ENCODE data around the gene VRK1.
"Not testable (repeated sequence)": the region's sequence is repeated elsewhere in the genome, so short reads cannot be mapped to it uniquely, and the experiment has no call there.

The VRK1 gene

GRCh38 chr14:96796851-96797581, at the start of gene VRK1:
TSS of gene VRK1 (plus strand) at chr14:96797382. CDS start at chr14:96833472, 36,090 bp downstream.
- DNase-seq (ENCODE audit: low spot score in 2 of 2) (peak; percentile 78 to 94), ATAC-seq (peak; percentile 99)
- Mint-ChIP-seq H3K36me3 (peaks cover 6% of the 10 kb centered on the region), H3K9me3 (no peaks in the 10 kb centered on the region), H3K4me3 (peak within 1 kb of the TSS; percentile 89), H3K4me1 (peaks cover 23% of the 10 kb centered on the region), H3K27ac (peak within 1 kb of the TSS; percentile 93)

GRCh38 chr14:96747608-96748007, 49.6 kb upstream of the VRK1 start:
- no peak overlapping the region for H3K4me3 Mint-ChIP-seq
- no peak for ATAC-seq
- no peak overlapping the region for H3K27ac Mint-ChIP-seq

GRCh38 chr14:96748362-96748761, 48.8 kb upstream of the VRK1 start:
- DNase-seq (ENCODE audit: low spot score in 2 of 2): no peak
- H3K27ac Mint-ChIP-seq: no peak overlapping the region
- no peaks in the 10 kb centered on the region for H3K9me3 Mint-ChIP-seq

More at GRCh38 chr14:96747608-96748007, 49.6 kb upstream of the VRK1 start:
- Mint-ChIP-seq H3K36me3 (no peaks in the 10 kb centered on the region), H3K9me3 (no peaks in the 10 kb centered on the region), H3K4me1 (peaks cover under 1% of the 10 kb centered on the region)
- DNase-seq (ENCODE audit: low spot score in 2 of 2): no peak

GRCh38 chr14:96751505-96751904, 45.7 kb upstream of the VRK1 start:
- no peak overlapping the region for H3K27ac Mint-ChIP-seq
- H3K9me3 Mint-ChIP-seq: no peaks in the 10 kb centered on the region
- no peak overlapping the region for H3K4me3 Mint-ChIP-seq
- no peak for DNase-seq (ENCODE audit: low spot score in 2 of 2)
- H3K36me3 Mint-ChIP-seq: no peaks in the 10 kb centered on the region
- H3K4me1 Mint-ChIP-seq: no peaks in the 10 kb centered on the region
- ATAC-seq: no peak

More at GRCh38 chr14:96748362-96748761, 48.8 kb upstream of the VRK1 start:
- H3K4me1 Mint-ChIP-seq: no peaks in the 10 kb centered on the region
- H3K4me3 Mint-ChIP-seq: no peak overlapping the region
- ATAC-seq: no peak
- no peaks in the 10 kb centered on the region for H3K36me3 Mint-ChIP-seq

GRCh38 chr14:96752125-96752524, 45.1 kb upstream of the VRK1 start:
- DNase-seq (ENCODE audit: low spot score in 2 of 2): no peak
- no peak for ATAC-seq
- Mint-ChIP-seq H3K4me1 (no peaks in the 10 kb centered on the region), H3K9me3 (no peaks in the 10 kb centered on the region), H3K4me3 (no peak overlapping the region), H3K27ac (no peak overlapping the region), H3K36me3 (no peaks in the 10 kb centered on the region)

- Mint-ChIP-seq H3K9me3 (no peaks in the 10 kb centered on the region), H3K36me3 (no peaks in the 10 kb centered on the region), H3K4me1 (no peaks in the 10 kb centered on the region), H3K4me3 (no peak overlapping the region), H3K27ac (no peak overlapping the region)
- ATAC-seq (no peak), DNase-seq (ENCODE audit: low spot score in 2 of 2) (no peak)
Measured at GRCh38 chr14:96752594-96752993, 44.6 kb upstream of the VRK1 start.

GRCh38 chr14:96754162-96754844, 42.9 kb upstream of the VRK1 start:
- Mint-ChIP-seq H3K36me3 (no peaks in the 10 kb centered on the region), H3K9me3 (no peaks in the 10 kb centered on the region), H3K4me3 (no peak overlapping the region), H3K27ac (no peak overlapping the region), H3K4me1 (no peaks in the 10 kb centered on the region)
- no peak for DNase-seq (ENCODE audit: low spot score in 2 of 2)
- no peak for ATAC-seq

- Mint-ChIP-seq H3K9me3 (no peaks in the 10 kb centered on the region), H3K27ac (no peak overlapping the region), H3K4me3 (no peak overlapping the region), H3K36me3 (no peaks in the 10 kb centered on the region), H3K4me1 (no peaks in the 10 kb centered on the region)
- DNase-seq (ENCODE audit: low spot score in 2 of 2) (no peak), ATAC-seq (no peak)
Measured at GRCh38 chr14:96754845-96755184, 42.4 kb upstream of the VRK1 start.

- DNase-seq (ENCODE audit: low spot score in 2 of 2) (no peak), ATAC-seq (no peak)
- no peak overlapping the region for H3K4me3 Mint-ChIP-seq
- H3K27ac Mint-ChIP-seq: no peak overlapping the region
- no peaks in the 10 kb centered on the region for H3K36me3 Mint-ChIP-seq
- H3K4me1 Mint-ChIP-seq: no peaks in the 10 kb centered on the region
- no peaks in the 10 kb centered on the region for H3K9me3 Mint-ChIP-seq
Measured at GRCh38 chr14:96756745-96757144, 40.4 kb upstream of the VRK1 start.

- Mint-ChIP-seq H3K4me1 (no peaks in the 10 kb centered on the region), H3K27ac (no peak overlapping the region), H3K36me3 (no peaks in the 10 kb centered on the region), H3K9me3 (no peaks in the 10 kb centered on the region), H3K4me3 (no peak overlapping the region)
- DNase-seq (ENCODE audit: low spot score in 2 of 2) (no peak), ATAC-seq (no peak)
Measured at GRCh38 chr14:96757456-96757855, 39.7 kb upstream of the VRK1 start.

GRCh38 chr14:96761066-96761465, 36.1 kb upstream of the VRK1 start:
- Mint-ChIP-seq H3K4me1 (no peaks in the 10 kb centered on the region), H3K36me3 (no peaks in the 10 kb centered on the region), H3K9me3 (no peaks in the 10 kb centered on the region), H3K27ac (no peak overlapping the region), H3K4me3 (no peak overlapping the region)
- no peak for DNase-seq (ENCODE audit: low spot score in 2 of 2)
- ATAC-seq: no peak

GRCh38 chr14:96762650-96763049, 34.5 kb upstream of the VRK1 start:
- ATAC-seq (peak; percentile 86), DNase-seq (ENCODE audit: low spot score in 2 of 2) (peak in 1 of 2 donors; percentile 53)

GRCh38 chr14:96764012-96764411, 33.2 kb upstream of the VRK1 start:
- Mint-ChIP-seq H3K36me3 (no peaks in the 10 kb centered on the region), H3K4me1 (no peaks in the 10 kb centered on the region), H3K9me3 (no peaks in the 10 kb centered on the region), H3K27ac (no peak overlapping the region), H3K4me3 (no peak overlapping the region)
- no peak for ATAC-seq
- DNase-seq (ENCODE audit: low spot score in 2 of 2): no peak

More at GRCh38 chr14:96762650-96763049, 34.5 kb upstream of the VRK1 start:
- H3K27ac Mint-ChIP-seq: peak overlapping the region; percentile 59
- no peak overlapping the region for H3K4me3 Mint-ChIP-seq
- H3K4me1 Mint-ChIP-seq: no peaks in the 10 kb centered on the region
- H3K36me3 Mint-ChIP-seq: no peaks in the 10 kb centered on the region
- H3K9me3 Mint-ChIP-seq: no peaks in the 10 kb centered on the region

- H3K27ac Mint-ChIP-seq; H3K4me1 Mint-ChIP-seq; ATAC-seq; H3K9me3 Mint-ChIP-seq; H3K36me3 Mint-ChIP-seq; DNase-seq (ENCODE audit: low spot score in 2 of 2); H3K4me3 Mint-ChIP-seq: not testable (repeated sequence)
Measured at GRCh38 chr14:96765205-96765604, 32.0 kb upstream of the VRK1 start.

- no peaks in the 10 kb centered on the region for H3K9me3 Mint-ChIP-seq
- DNase-seq (ENCODE audit: low spot score in 2 of 2): no peak
- no peak overlapping the region for H3K27ac Mint-ChIP-seq
- no peak overlapping the region for H3K4me3 Mint-ChIP-seq
- H3K36me3 Mint-ChIP-seq: no peaks in the 10 kb centered on the region
- no peak for ATAC-seq
- no peaks in the 10 kb centered on the region for H3K4me1 Mint-ChIP-seq
Measured at GRCh38 chr14:96772929-96773328, 24.3 kb upstream of the VRK1 start.

- Mint-ChIP-seq H3K36me3 (no peaks in the 10 kb centered on the region), H3K9me3 (no peaks in the 10 kb centered on the region), H3K4me1 (no peaks in the 10 kb centered on the region), H3K4me3 (no peak overlapping the region), H3K27ac (no peak overlapping the region)
- DNase-seq (ENCODE audit: low spot score in 2 of 2) (no peak), ATAC-seq (no peak)
Measured at GRCh38 chr14:96776791-96777190, 20.4 kb upstream of the VRK1 start.

Data from stimulated activated effector memory CD8-positive, alpha-beta T cell treated with anti-CD3 and anti-CD28 coated beads, Interleukin-12 subunit alpha, Interleukin-12 subunit beta, amount 100 ng/mL, for 72 hours (primary cell).